AG09319 (cell line): ENCODE data around the gene LCMT1.
"Not testable (repeated sequence)": the region's sequence is repeated elsewhere in the genome, so short reads cannot be mapped to it uniquely, and the experiment has no call there.

Source experiments
- DNase-seq: peaks from one replicate; pipeline ENCODE4 v3.0.0-alpha.2; 2010; ENCODE audit warnings: low read depth; ENCODE audit errors: extremely low read depth
- CTCF ChIP-seq: IDR thresholded peaks from 2 replicates; pipeline ENCODE4 v1.5.1; 2011; ENCODE audit warnings: low read depth, mild to moderate bottlenecking, inconsistent platforms, low read length, moderate library complexity

Gene LCMT1

GRCh38 chr16:25126820-25127232 lies 15.3 kb downstream of the LCMT1 start:
- DNase-seq = no peak
- peak; percentile 76 for TF ChIP-seq CTCF

- not testable (repeated sequence) for DNase-seq
Observed at GRCh38 chr16:25132751-25133150, 21.2 kb downstream of the LCMT1 start.

- no peak for DNase-seq
- no peak for TF ChIP-seq CTCF
Observed at GRCh38 chr16:25134166-25134700, 22.7 kb downstream of the LCMT1 start.

GRCh38 chr16:25135254-25135878 lies 23.8 kb downstream of the LCMT1 start:
- no peak for DNase-seq
- TF ChIP-seq CTCF = peak; percentile 12; the same call in 1 of the 2 replicates

- no peak for TF ChIP-seq CTCF
- no peak for DNase-seq
Observed at GRCh38 chr16:25138130-25138529, 26.6 kb downstream of the LCMT1 start.

- no peak for DNase-seq
- no peak for TF ChIP-seq CTCF
Observed at GRCh38 chr16:25140459-25140858, 28.9 kb downstream of the LCMT1 start.

GRCh38 chr16:25141648-25142047 lies 30.1 kb downstream of the LCMT1 start:
- no peak for DNase-seq

More at GRCh38 chr16:25141648-25142047, 30.1 kb downstream of the LCMT1 start:
- no peak for TF ChIP-seq CTCF
